Measurements from ENCODE around the gene PTPA. TPM values are rescaled to one million over a fixed set of nuclear protein-coding genes. Genes with fewer than 3 reads are reported as not detected.
A peak's percentile ranks its signal among the peaks of the same experiment; 100 is the strongest.
"Not testable (repeated sequence)": the region's sequence is repeated elsewhere in the genome, so short reads cannot be mapped to it uniquely, and the experiment has no call there.

Gene PTPA
- total and polyA plus RNA-seq, 9 of the 15 experiments (the other 6 are each of a cell fraction or from before 2014, with no cell fraction given), result 1.7 to 121 (median 72.6) TPM

DNA sequence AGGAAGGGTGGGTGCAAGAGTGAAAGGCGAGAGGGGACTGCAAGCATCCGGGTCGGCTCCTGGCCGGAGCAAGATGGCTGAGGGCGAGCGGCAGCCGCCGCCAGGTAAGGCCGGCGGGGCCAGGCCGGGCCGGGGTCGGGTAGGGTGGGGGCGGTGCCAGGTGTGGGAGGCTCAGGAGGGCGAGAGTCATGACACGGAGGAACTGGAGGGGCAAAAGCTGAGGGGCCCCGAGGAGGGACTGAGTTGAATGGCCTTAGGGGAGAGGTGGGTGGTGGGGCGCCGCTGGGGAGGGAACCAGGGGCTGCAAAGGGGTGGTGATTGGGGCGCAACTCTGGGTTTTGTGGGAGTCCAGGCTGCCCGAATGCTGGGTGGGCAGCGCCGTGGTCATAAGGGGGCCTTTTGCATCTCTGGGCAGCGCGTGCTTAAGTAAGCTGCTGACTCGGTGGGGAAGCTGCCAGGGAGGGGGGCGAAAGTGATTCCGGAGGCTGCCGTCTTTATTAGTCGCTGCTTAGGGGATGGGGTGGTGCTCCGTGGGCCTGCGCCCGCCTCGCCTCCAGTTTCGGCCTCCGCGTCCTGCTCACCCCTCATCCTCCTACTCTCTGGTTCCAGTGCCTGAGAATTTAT is 425 bp downstream of the PTPA start (continued):
- TF ChIP-seq, protein P1, sequence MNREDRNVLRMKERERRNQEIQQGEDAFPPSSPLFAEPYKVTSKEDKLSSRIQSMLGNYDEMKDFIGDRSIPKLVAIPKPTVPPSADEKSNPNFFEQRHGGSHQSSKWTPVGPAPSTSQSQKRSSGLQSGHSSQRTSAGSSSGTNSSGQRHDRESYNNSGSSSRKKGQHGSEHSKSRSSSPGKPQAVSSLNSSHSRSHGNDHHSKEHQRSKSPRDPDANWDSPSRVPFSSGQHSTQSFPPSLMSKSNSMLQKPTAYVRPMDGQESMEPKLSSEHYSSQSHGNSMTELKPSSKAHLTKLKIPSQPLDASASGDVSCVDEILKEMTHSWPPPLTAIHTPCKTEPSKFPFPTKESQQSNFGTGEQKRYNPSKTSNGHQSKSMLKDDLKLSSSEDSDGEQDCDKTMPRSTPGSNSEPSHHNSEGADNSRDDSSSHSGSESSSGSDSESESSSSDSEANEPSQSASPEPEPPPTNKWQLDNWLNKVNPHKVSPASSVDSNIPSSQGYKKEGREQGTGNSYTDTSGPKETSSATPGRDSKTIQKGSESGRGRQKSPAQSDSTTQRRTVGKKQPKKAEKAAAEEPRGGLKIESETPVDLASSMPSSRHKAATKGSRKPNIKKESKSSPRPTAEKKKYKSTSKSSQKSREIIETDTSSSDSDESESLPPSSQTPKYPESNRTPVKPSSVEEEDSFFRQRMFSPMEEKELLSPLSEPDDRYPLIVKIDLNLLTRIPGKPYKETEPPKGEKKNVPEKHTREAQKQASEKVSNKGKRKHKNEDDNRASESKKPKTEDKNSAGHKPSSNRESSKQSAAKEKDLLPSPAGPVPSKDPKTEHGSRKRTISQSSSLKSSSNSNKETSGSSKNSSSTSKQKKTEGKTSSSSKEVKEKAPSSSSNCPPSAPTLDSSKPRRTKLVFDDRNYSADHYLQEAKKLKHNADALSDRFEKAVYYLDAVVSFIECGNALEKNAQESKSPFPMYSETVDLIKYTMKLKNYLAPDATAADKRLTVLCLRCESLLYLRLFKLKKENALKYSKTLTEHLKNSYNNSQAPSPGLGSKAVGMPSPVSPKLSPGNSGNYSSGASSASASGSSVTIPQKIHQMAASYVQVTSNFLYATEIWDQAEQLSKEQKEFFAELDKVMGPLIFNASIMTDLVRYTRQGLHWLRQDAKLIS (CRISPR knock-in tag; IDR thresholded peaks at IDR 0.05), result no peak
- TF ChIP-seq, protein P2, sequence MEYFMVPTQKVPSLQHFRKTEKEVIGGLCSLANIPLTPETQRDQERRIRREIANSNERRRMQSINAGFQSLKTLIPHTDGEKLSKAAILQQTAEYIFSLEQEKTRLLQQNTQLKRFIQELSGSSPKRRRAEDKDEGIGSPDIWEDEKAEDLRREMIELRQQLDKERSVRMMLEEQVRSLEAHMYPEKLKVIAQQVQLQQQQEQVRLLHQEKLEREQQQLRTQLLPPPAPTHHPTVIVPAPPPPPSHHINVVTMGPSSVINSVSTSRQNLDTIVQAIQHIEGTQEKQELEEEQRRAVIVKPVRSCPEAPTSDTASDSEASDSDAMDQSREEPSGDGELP (CRISPR knock-in tag; IDR thresholded peaks at IDR 0.05; ENCODE audit: borderline replicate concordance), result no peak
- TF ChIP-seq CCAR2 (IDR thresholded peaks at IDR 0.05; ENCODE audit: low read depth, low read length) (no peak), SMARCE1 (IDR thresholded peaks at IDR 0.05) (peak; percentile 46; the same call in 1 of the 2 replicates)

DNA sequence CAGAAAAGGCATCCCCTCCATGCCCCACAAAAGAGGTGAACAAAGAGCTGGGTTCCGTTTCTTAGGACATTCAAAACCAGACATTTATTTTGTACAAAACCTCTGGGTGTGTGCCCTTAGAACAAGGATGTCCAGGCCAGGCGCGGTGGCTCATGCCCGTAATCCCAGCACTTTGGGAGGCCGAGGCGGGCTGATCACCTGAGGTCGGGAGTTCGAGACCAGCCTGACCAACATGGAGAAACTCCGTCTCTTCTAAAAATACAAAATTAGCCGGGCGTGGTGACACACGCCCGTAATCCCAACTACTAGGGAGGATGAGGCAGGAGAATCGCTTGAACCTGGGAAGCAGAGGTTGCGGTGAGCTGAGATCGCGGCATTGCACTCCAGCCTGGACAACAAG is 1.3 kb downstream of the PTPA start:
- DNase-seq (ENCODE audit: extremely low read depth in 1 of 4, low spot score in 3 of 4); H3K9me3 ChIP-seq (replicated peaks; ENCODE audit: control insufficient read depth, insufficient read depth, low read depth, low read length); CTCF ChIA-PET (ENCODE audit: low intra/inter-chr PET ratio); FAIRE-seq; H3K36me3 ChIP-seq (ENCODE audit: control insufficient read depth, insufficient read depth, low read length); BruUV-seq (replicated peaks); in situ Hi-C loops (cut with MboI); H3K27me3 ChIP-seq (ENCODE audit: control insufficient read depth in 2 of 2, insufficient read depth in 2 of 2, low read length in 2 of 2); ATAC-seq; H3K9me1 ChIP-seq (ENCODE audit: control insufficient read depth, insufficient read depth, low read length); H4K20me1 ChIP-seq (replicated peaks; ENCODE audit: control insufficient read depth, insufficient read depth, low read length): not testable (repeated sequence)
- Histone ChIP-seq H3K4me1 (replicated peaks in 1 of 2; ENCODE audit: control insufficient read depth in 2 of 2, insufficient read depth in 2 of 2, low read length in 2 of 2) (peaks cover 23 to 53% of the 10 kb centered on the region in 2 experiments), H2AFZ (ENCODE audit: low read depth, low read length) (peak overlapping the region; percentile 99), H3K4me2 (ENCODE audit: insufficient read depth, low read length) (peak overlapping the region; percentile 100), H3K27ac (ENCODE audit: extremely low read depth, low read depth, low read length) (peak overlapping the region; percentile 100), H3K79me2 (ENCODE audit: control insufficient read depth, insufficient read depth, low read length) (peaks cover 61% of the 10 kb centered on the region), H3K4me3 (peak overlapping the region; percentile 100), H3K9ac (ENCODE audit: insufficient read depth in 1 of 2, low read depth in 2 of 2, low read length in 2 of 2) (peak overlapping the region; percentile 93 to 100; a peak in 3 of 4 replicates)
- POLR2A ChIA-PET, result interaction anchor here (0.6 to 5.3 kb wide), 5 partner anchors 9 to 94 kb away, joined by 3 to 35 read pairs (median 4); partner anchors contain the start of gene DOLPP1
- WGBS (ENCODE audit: insufficient coverage, low coverage, missing lambda C conversion rate), result 54% methylated on average over 14 of the region's 17 CpGs
- intact Hi-C loops (cut with micrococcal nuclease), result loop anchor here (5.0 kb wide), 1 partner anchor 85 kb away; the partner anchor contains the start of gene SH3GLB2
